Astrocyte of the spinal cord (primary cell): Measurements from ENCODE around the gene HDC.

Experiments
- DNase-seq: peaks from one replicate; pipeline ENCODE4 v3.0.0; 2011; ENCODE audit warnings: low read depth, low spot score
- H3K4me3 ChIP-seq: 2 replicates; pipeline ENCODE4 v1.5.1; 2011; ENCODE audit warnings: low read depth, mild to moderate bottlenecking, low read length, moderate library complexity
- in situ Hi-C: cut with HindIII; loops from 2 replicates; pipeline ENCODE4 v1.10.0; 2017; ENCODE audit warnings: low sequenced_read_pairs
- TF ChIP-seq, protein P1 (sequence below): IDR thresholded peaks from 2 replicates; pipeline ENCODE4 v1.5.1; 2012; ENCODE audit warnings: low read depth, mild to moderate bottlenecking, low read length, inconsistent platforms

The HDC gene

DNA sequence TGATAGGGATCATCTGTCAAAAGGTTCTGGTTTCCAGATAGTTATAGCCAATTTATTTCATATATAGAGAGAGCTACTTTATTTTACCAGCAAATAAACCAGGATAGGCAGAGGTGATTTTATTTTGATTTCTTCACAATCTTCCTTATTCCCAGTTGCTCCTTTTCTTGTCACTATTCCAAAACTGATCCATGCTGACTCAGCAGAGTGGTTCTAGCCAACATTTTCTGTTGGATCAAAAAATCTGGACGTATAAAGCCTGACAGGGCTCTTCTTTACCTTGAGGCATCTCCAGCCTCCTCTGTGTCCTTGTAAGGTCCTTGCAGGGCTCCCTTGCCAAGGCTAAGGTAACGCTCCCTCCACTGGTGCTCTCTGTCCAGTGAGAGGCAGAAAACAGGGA, 15.8 kb downstream of the HDC start:
- in situ Hi-C loops = no loop called here
- no peak overlapping the region for H3K4me3 ChIP-seq
- TF ChIP-seq, protein P1, sequence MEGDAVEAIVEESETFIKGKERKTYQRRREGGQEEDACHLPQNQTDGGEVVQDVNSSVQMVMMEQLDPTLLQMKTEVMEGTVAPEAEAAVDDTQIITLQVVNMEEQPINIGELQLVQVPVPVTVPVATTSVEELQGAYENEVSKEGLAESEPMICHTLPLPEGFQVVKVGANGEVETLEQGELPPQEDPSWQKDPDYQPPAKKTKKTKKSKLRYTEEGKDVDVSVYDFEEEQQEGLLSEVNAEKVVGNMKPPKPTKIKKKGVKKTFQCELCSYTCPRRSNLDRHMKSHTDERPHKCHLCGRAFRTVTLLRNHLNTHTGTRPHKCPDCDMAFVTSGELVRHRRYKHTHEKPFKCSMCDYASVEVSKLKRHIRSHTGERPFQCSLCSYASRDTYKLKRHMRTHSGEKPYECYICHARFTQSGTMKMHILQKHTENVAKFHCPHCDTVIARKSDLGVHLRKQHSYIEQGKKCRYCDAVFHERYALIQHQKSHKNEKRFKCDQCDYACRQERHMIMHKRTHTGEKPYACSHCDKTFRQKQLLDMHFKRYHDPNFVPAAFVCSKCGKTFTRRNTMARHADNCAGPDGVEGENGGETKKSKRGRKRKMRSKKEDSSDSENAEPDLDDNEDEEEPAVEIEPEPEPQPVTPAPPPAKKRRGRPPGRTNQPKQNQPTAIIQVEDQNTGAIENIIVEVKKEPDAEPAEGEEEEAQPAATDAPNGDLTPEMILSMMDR = no peak
- DNase-seq = no peak

DNA sequence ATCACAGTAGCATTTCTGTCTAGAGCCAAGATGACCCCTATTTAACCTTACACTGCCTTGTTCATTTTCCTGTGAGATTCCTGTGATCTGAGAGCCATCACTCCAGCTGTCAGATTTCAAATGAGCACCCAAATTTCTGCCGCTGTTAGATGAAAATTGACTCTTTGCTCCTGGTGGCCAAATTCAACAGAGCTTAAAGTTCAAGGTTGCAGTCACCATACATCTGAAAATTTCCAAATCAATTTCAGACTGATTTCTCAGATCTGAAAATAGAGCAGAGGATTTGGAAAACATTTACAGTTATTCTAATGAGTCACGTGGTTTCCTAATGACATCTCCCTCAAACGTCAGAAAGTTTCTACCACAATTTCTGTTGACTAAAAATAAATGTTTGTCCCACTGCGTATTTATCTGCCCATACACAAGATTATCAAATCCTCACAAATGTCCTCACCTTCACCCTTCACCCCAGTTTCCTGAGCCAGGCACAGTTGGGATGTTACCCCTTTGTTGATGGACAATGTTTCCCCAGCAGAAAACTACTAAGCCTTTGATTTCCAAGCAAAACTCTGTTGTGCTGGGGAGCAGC, 16.4 kb downstream of the HDC start:
- DNase-seq = no peak
- no peak overlapping the region for H3K4me3 ChIP-seq
- in situ Hi-C loops = no loop called here
- TF ChIP-seq, protein P1 = no peak

DNA sequence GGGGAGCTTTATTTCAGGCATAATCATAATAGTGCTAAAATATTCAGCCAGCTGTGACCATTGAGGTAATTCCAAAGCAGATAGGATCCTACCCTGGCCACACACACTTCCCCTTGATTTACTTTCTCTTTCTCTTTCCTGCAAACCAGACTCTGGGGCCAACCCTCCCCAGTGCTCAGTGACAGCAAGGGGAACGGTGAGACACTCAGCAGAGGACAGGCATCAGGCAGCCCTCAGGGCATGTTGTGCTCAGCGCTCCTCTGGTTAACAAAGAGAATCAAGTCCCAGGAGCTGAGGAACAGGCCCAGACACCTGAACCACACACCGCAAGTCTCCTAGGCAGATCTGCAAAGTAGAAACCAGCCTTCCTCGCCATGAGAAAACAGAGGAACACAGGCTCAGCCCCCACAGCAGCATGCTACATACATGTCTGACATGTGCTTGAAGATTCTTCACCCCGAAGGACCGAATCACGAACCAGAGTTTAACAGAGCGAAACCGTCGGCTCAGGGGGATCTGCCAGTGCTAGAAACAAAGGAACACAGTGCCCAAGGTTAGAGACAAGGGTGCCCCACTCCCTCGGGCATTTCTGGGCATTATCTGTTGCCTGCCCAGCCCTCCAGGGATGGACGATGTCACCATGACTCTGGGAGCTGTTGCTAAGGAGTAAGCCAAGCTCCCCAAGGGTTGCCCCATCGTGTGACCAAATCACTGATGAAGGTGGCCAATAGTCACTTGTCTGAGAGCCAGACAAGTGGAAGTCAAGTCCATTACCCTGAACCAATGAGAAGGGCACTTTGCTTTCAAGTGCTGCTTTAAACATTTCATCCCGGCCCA, 17.5 kb downstream of the HDC start:
- TF ChIP-seq, protein P1 = no peak
- H3K4me3 ChIP-seq = no peak overlapping the region

DNA sequence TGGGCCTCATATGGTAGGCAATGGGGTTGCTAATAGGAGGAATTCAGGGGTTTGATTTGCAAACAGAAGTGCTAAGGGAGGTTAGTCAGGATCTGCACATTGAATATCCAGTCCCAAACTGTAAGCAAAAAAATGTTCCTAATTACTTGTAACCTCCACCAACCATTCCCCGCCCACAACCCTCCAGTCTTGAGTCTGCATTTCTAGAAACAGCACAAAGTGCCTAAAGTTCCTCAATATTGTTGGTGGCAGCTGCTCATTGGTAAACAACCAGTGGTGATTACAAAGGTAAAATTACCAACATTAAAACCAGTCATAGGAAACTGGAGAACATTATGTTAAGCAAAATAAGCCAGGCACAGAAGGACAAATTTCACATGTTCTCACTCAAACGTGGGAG, 18.9 kb downstream of the HDC start:
- TF ChIP-seq, protein P1 = no peak
- no peak overlapping the region for H3K4me3 ChIP-seq
- in situ Hi-C loops = no loop called here
- DNase-seq = no peak

More for the DNA sequence above, 17.5 kb downstream of the HDC start:
- no peak for DNase-seq
- in situ Hi-C loops = no loop called here

DNA sequence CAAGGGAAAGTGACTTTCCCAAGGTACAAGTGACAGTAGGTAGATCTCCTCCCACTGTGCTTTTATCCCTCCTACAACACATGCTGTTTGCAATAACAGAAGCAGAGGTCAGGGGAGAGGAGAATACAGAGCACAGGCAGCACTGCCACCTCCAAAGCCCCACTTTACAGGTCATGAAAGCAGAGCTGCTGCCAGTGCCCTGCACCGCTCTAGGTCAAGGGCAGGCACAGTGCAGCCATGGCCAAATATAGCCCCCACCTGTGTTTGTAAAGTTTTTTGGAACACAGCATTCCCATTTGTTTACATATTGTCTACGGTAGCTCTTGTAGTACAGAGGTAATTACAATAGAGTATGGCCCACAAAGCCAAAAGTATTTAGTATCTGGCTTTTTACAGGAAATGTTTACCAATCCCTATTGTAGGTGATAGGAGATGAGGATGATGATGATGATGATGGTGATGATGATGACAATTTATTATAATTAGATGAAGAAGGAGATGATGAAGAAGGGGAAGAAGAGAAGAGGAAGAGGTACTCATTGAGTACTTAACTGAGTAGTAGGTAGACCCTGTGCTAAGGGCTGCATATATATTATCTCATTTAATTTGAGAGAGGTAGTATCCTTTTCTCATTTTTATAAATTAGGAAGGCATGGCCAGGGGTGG, 20.4 kb downstream of the HDC start:
- in situ Hi-C loops = no loop called here
- TF ChIP-seq, protein P1 = no peak

DNA sequence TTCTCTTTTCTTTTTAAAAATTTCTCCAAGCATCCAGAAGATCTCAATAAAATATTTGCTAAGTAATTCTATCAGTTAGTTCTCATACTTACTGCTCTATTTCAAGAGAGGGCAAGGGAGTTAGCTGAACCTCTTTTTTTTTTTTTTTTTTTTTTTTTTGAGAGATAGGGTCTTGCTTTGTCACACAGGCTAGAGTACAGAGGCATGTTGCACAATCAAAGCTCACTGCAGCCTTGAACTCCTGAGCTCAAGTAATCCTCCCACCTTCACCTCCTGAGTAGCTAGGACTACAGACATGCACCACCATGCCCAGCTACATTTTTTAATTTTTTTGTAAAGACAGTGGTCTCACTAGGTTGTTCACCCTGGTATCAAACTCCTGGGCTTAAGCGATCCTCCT, 21.4 kb downstream of the HDC start:
- TF ChIP-seq, protein P1 = no peak

More for the DNA sequence above, 20.4 kb downstream of the HDC start:
- H3K4me3 ChIP-seq = no peak overlapping the region
- DNase-seq = no peak

More for the DNA sequence above, 21.4 kb downstream of the HDC start:
- no peak for DNase-seq
- in situ Hi-C loops = no loop called here
- no peak overlapping the region for H3K4me3 ChIP-seq
